OCI-LY7 (cell line): ENCODE measurements around the gene RARG. TPM values are rescaled to one million over a fixed set of nuclear protein-coding genes. Genes with fewer than 3 reads are reported as not detected.

Experiments used
- BruUV-seq: library from RNA; stranded (reverse); fragments of 400-500 nt; replicated peaks from 2 replicates; lab custom pipeline; 2021; lab: Mats Ljungman, UMichigan
- CTCF ChIA-PET: fragments of 300-600 bp; sonication (Branson Sonifier 250); formaldehyde crosslinking; loops from one replicate; lab custom pipeline; 2022; ENCODE audit warnings: antibody characterized with exemption; ENCODE audit not compliant: unreplicated experiment; lab: Charles Lee
- POLR2A ChIA-PET: fragments of 300-600 bp; sonication (Branson Sonifier 250); formaldehyde crosslinking; loops from one replicate; lab custom pipeline; 2022; ENCODE audit warnings: antibody characterized with exemption; lab: Charles Lee
- DNase-seq: peaks from one replicate; pipeline ENCODE4 v3.0.0-alpha.2; 2015; ENCODE audit warnings: low spot score
- H2AFZ ChIP-seq: fragments of 200-600 bp; sonication (generic), shearing (Covaris generic); 2 replicates; pipeline ENCODE4 v1.6.1; 2014; ENCODE audit warnings: mild to moderate bottlenecking, antibody characterized with exemption, low read length, moderate library complexity
- H3K27ac ChIP-seq: fragments of 200-600 bp; sonication (generic); 2 replicates; pipeline ENCODE4 v1.5.1; 2014; ENCODE audit warnings: mixed run types, low read depth, mild to moderate bottlenecking, moderate library complexity, low read length, inconsistent platforms; ENCODE audit not compliant: poor library complexity, severe bottlenecking
- H3K36me3 ChIP-seq: fragments of 200-600 bp; sonication (generic); 2 replicates; pipeline ENCODE4 v1.6.1; 2014; ENCODE audit warnings: mild to moderate bottlenecking, antibody characterized with exemption, low read length, moderate library complexity, mixed read lengths; ENCODE audit not compliant: insufficient read depth
- H3K4me1 ChIP-seq: fragments of 200-600 bp; sonication (generic); 2 replicates; pipeline ENCODE4 v1.5.1; 2014; ENCODE audit warnings: mild to moderate bottlenecking, low read length; ENCODE audit not compliant: insufficient read depth, poor library complexity, severe bottlenecking
- H3K4me2 ChIP-seq: fragments of 200-600 bp; sonication (generic); 2 replicates; pipeline ENCODE4 v1.6.1; 2014; ENCODE audit warnings: mild to moderate bottlenecking, low read length
- H3K4me3 ChIP-seq: fragments of 200-600 bp; sonication (generic); 2 replicates; pipeline ENCODE4 v1.5.1; 2014; ENCODE audit warnings: mild to moderate bottlenecking, low read depth, low read length; ENCODE audit not compliant: poor library complexity, severe bottlenecking
- H3K79me2 ChIP-seq: fragments of 200-600 bp; sonication (generic); 2 replicates; pipeline ENCODE4 v1.6.1; 2016; ENCODE audit warnings: low read depth, mild to moderate bottlenecking, low read length, moderate library complexity, mixed read lengths; ENCODE audit not compliant: insufficient read depth
- H3K9me2 ChIP-seq: fragments of 200-600 bp; sonication (generic); 2 replicates; pipeline ENCODE4 v1.6.1; 2016; ENCODE audit warnings: mild to moderate bottlenecking, low read length, mixed read lengths; ENCODE audit not compliant: insufficient read depth
- H3K9me3 ChIP-seq: fragments of 200-600 bp; sonication (generic); 2 replicates; pipeline ENCODE4 v1.6.1; 2014; ENCODE audit warnings: mild to moderate bottlenecking, mixed run types, low read length, mixed read lengths
- H4K20me1 ChIP-seq: fragments of 200-600 bp; sonication (generic); 2 replicates; pipeline ENCODE4 v1.6.1; 2014; ENCODE audit warnings: mild to moderate bottlenecking, antibody characterized with exemption, low read length, moderate library complexity, mixed read lengths; ENCODE audit not compliant: insufficient read depth
- EZH2phosphoT487 ChIP-seq: fragments of 200-600 bp; sonication (generic); IDR thresholded peaks from 2 replicates; pipeline ENCODE4 v1.6.1; 2018; ENCODE audit warnings: low read depth, borderline replicate concordance, mild to moderate bottlenecking, mixed run types, antibody characterized with exemption, low read length, moderate library complexity, mixed read lengths
- intact Hi-C: fragments of 100-400 bp; cut with micrococcal nuclease; formaldehyde crosslinking; loops from one replicate; pipeline ENCODE4 v1.10.0; 2022; ENCODE audit not compliant: unreplicated experiment
- total RNA-seq, 2 experiments: library from RNA; depleted of rRNA in 1 of 2; stranded (reverse); fragments of >200 nt in 1 of 2; shearing (Covaris generic) in 1 of 2; gene quantifications; 2 replicates each; pipeline ENCODE4 v1.2.3, GENCODE V29; 2014 to 2022
- TF ChIP-seq, protein P1 (sequence below): fragments of 200-600 bp; sonication (generic); conservative IDR thresholded peaks from 2 replicates; pipeline ENCODE4 v1.5.1; 2014; ENCODE audit warnings: mild to moderate bottlenecking, antibody characterized with exemption, low read length, moderate library complexity, mixed read lengths

The RARG gene
- total RNA-seq, 2 experiments from 2014 or later = 7.0 to 8.4 TPM

DNA sequence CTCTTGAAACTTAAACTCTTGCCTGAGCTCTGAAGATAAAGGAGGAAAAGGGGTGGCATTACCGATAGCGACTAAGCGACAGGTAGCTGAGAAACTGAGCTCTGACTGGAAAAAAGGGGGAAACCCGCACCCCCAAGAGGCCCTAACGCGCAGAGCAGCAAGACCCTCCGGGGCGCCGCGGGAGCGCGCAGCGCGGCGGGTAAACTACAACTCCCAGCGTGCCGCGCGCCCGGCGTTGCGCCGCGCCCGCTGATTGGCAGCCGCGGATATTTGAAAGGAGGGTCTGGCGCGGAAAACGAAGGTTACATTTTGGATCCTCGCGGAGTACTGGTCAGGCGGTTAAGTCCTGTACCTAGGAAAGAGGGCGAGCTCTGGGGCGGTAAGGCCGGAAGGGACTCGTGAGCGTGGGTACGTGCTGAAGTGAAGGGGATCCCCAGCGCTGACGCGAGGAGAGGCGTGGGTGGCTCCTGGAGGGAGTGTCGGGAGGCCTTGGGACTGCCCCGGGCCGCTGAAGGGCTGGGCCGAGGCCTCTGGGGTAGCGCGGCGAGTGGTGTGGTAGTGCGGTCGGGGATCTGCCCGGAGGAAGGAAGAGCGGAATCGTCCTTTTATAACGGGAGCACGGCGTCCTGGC, 36.1 kb upstream of the RARG start, which contains the start of gene ESPL1:
TSS of gene ESPL1 (plus strand) at position 301 of the 631 bp plus-strand sequence. CDS start 468 bp downstream, outside the sequence.
- Histone ChIP-seq H3K79me2 (peaks cover 35% of the 10 kb centered on the region), H3K36me3 (peaks cover 46% of the 10 kb centered on the region), H3K9me3 (no peaks in the 10 kb centered on the region), H2AFZ (peak within 1 kb of the TSS; percentile 91), H4K20me1 (no peaks in the 10 kb centered on the region; the same call in 1 of the 2 replicates), H3K4me3 (peak within 1 kb of the TSS; percentile 87), H3K27ac (peak within 1 kb of the TSS; percentile 56), H3K4me2 (peak within 1 kb of the TSS; percentile 94), H3K4me1 (peaks cover 31% of the 10 kb centered on the region), H3K9me2 (no peaks in the 10 kb centered on the region)
- POLR2A ChIA-PET = interaction anchor here (0.6 to 4.6 kb wide), 21 partner anchors 10 to 200 kb away, joined by 3 to 43 read pairs (median 6); partner anchors contain the start of genes ITGB7, PFDN5 and SP1
- CTCF ChIA-PET = interaction anchor here (0.6 to 7.1 kb wide), 13 partner anchors 12 to 109 kb away, joined by 3 to 80 read pairs (median 5); a partner anchor contains a TSS
- intact Hi-C loops = loop anchor here (1.0 to 2.0 kb wide), 5 partner anchors 27 to 109 kb away; partner anchors contain the start of gene PFDN5
- no TSS peak for BruUV-seq
- TF ChIP-seq, protein P1, sequence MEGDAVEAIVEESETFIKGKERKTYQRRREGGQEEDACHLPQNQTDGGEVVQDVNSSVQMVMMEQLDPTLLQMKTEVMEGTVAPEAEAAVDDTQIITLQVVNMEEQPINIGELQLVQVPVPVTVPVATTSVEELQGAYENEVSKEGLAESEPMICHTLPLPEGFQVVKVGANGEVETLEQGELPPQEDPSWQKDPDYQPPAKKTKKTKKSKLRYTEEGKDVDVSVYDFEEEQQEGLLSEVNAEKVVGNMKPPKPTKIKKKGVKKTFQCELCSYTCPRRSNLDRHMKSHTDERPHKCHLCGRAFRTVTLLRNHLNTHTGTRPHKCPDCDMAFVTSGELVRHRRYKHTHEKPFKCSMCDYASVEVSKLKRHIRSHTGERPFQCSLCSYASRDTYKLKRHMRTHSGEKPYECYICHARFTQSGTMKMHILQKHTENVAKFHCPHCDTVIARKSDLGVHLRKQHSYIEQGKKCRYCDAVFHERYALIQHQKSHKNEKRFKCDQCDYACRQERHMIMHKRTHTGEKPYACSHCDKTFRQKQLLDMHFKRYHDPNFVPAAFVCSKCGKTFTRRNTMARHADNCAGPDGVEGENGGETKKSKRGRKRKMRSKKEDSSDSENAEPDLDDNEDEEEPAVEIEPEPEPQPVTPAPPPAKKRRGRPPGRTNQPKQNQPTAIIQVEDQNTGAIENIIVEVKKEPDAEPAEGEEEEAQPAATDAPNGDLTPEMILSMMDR = peak; percentile 83
- TF ChIP-seq EZH2phosphoT487 = no peak
- peak; percentile 94 for DNase-seq

DNA sequence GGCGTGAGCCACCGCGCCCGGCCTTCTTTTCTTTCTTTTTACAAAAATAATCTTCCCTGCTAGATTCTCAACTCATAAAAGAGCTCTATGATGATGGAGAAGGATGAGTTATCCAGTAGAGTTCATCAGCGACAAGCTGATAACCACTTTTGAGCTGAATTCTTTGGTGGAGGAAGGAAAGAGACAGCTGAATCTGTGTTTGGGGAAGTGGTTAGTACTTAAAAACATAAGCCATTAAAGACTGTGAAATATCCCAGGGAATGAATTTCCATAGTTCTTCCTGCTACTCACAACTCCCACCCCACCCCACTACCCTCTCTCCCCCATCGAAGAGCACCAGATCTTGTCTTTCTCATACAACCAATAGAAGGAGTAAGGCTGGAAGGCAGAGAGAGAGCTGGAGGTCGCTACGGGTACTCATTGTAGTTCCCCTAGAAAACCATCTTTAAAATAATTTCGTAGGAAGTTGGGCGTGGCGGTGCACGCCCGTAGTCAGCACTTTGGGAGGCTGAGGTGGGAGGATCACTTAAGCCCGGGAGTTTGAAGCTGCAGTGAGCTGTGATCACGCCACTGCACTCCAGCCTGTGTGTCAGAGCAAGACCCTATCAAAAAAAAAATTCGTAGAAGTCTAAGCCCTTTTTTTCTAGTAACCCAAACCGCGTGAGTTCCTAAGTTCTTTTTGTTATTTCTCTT, 35.4 kb upstream of the RARG start:
- Histone ChIP-seq H3K9me2 (no peaks in the 10 kb centered on the region), H3K79me2 (peaks cover 35% of the 10 kb centered on the region), H3K4me1 (peaks cover 31% of the 10 kb centered on the region), H3K36me3 (peaks cover 40% of the 10 kb centered on the region), H2AFZ (peak overlapping the region; percentile 91), H3K4me3 (peak overlapping the region; percentile 87), H3K9me3 (no peaks in the 10 kb centered on the region), H4K20me1 (no peaks in the 10 kb centered on the region; the same call in 1 of the 2 replicates), H3K27ac (peak overlapping the region; percentile 33), H3K4me2 (peak overlapping the region; percentile 94)
- no peak for TF ChIP-seq EZH2phosphoT487
- TF ChIP-seq, protein P1 = no peak
- no TSS peak for BruUV-seq
- DNase-seq = no peak
- intact Hi-C loops = no loop called here
- POLR2A ChIA-PET = interaction anchor here (0.6 to 4.6 kb wide), 20 partner anchors 9 to 332 kb away, joined by 3 to 43 read pairs (median 5); partner anchors contain the start of genes ITGB7, PFDN5 and SP1
- CTCF ChIA-PET = interaction anchor here (0.5 to 7.1 kb wide), 12 partner anchors 8 to 108 kb away, joined by 3 to 80 read pairs (median 4); a partner anchor contains a TSS
